ENCODE results near the gene ARID1B. TPM values are rescaled to one million over a fixed set of nuclear protein-coding genes. Genes with fewer than 3 reads are reported as not detected.
A peak's percentile ranks its signal among the peaks of the same experiment; 100 is the strongest.

The ARID1B gene
- polyA plus RNA-seq, 5 donors = 76.6 to 100 (median 83.2) TPM

DNA sequence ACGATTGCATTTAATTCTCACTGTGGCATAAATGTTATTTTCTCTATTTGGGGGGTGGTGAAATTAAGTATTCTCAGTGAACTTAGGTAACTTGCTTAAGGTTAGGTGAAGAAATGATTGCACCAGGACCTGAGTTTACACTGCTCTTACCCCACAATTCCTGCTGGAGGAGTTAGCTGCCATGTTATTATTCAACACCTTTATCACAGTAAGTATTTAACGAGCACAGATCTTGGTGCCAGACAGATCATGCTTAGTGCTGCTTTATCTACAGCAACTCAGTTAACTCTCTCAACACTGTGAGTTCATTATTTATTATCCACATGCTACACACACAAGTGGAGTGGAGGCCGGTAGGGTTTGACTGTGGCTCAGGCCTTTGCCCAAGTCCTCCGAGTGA, 296.4 kb downstream of the ARID1B start:
- DNase-seq = no peak

DNA sequence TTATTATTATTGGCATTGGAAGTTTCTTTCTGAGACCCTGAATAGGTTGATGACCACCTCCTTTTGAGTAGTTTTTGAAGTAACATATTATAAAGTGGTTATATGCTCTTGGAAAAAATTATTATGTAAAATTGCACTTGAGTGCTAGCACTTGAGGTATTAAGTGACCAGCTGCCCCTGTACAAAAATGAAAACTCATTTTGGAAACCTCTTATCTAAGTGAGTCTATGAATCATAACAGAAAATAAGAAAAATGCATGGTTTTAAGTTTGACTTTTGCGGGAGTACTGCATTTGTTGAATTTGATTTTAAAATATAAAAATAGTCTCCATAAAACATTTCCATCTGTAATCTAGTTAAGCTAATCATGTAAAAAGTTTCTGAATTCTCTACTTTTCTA, 297.8 kb downstream of the ARID1B start:
- DNase-seq = no peak

DNA sequence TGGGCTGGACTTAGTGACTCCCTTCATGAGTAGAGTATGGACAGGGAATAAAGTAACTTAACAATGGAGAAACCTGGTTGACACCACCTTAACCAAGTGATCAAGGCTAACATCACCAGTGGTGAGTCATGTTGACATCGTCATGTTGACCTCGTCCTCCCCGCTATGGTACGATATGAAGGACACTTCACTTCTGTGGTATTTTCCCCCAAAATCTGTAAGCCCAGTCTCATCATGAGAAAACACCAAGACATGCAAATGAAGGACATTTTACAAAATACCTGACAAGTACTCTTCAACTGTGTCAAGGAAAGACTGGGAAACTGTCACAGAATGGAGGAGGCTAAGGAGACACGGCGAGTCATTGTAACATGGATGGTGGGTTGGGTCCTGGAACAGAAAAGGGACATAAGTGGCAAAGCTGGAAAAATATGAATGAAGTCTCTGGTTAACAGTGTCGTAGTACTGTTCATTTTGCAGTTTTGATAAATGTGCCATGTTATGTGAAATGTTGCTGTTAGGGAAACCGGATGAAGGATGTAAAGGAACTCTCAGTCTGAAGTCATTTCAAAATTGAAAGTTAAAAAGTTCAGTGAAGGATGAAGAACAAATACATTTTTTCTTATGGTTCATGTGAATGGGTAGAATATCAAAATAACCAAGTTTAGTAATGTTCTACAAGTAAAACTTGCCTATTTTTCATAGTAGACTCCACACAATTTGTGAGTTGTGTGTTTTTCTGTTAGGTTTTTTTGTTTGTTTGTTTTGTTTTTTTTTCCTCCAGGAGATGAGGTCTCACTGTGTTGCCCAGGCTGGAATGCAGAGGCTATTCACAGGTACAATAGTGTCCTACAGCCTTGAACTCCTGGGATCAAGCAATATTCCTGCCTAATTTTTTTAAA, 298.6 kb downstream of the ARID1B start:
- DNase-seq = no peak

DNA sequence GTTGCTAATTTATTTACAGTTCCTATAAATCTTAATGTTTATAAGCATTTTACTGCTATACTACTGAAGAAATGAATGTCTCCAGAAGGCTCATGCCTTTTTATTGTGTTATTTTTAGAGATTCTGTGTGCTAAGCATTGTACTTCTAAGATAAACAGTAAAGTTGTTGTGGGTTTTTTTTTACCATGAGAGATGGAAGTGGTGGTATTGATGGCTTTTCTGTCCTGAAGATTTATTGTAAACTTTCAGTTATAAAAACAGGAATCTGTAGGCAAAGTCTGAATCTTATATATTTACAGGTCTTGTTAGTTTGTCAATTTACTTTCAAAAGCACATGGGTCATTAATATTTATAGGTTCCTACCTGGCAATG, 299.3 kb downstream of the ARID1B start:
- DNase-seq = no peak

DNA sequence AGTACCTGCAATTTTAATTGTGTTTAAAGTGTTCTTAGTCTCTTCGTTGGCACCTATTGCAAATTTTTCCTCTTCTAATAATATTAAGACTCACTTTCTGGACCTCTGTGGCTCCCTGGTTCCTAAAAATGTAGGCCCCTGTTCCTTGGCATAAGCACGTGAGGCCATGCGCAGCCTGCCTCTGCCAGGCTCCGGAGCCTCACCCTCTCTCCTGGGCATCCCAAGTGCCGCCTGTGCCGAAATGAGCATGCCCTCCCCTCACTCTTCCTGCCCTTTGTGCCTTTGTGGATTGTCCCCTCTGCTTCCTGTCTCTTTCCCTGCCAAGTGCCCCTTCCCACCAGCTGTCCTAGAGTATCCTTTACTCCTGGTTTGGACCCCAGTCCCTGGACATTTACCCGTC, 300.1 kb downstream of the ARID1B start:
- DNase-seq = no peak

DNA sequence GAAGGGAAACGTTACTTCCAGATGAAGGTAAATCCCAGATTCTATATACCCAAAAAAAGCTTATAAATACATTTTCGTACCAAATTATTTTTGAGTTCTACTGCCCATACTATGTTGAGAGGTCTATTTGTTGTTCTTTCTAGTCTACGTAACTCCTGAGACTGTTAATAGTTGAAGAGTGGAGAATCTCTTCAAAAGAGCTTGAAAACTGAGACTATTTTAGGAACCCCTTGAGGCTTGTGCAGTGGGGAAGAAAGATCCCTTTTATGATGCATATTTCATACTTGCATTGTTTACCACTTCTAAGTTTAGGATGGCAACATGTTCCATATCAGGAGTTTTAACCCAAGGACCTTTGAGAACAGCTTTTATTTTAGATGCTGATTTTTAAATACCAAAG, 301.1 kb downstream of the ARID1B start:
- DNase-seq = no peak

DNA sequence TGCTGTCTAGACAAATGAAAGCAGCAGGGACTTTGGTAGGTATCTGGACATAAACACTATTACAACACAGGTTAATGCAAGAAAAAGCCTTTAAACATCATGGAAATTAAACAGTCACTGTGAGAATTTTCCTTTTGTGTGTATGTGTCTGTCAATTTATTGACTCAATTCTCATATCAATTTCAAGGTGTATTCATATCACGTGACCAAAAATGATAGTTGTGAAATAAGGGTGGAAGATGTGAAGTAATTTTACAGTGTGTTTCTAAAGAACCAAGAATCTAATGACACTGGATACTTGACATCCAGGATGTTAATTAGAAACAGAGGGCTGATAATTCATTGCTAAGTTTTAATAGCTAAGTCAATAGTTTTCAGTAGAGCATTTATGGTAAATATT, 302.1 kb downstream of the ARID1B start:
- no peak for DNase-seq

DNA sequence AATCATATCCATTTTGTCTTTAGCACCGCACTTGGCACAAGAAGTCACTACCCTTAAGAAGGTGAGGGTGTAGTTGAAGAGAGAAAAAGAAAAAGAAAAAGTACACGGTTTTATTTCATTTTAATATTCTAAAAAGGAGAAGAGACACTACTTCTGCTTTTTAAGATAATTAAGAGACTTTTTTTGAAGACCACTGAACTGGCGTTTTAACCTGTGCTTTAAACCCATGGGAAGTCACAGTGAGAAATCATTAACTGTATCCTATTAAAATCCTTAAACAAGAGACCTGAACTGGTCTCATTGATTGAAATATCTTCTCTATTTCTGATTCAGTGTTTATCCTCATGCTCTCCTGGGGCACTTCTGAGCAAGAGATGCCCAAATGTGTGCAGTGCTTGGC, 302.6 kb downstream of the ARID1B start:
- no peak for DNase-seq

DNA sequence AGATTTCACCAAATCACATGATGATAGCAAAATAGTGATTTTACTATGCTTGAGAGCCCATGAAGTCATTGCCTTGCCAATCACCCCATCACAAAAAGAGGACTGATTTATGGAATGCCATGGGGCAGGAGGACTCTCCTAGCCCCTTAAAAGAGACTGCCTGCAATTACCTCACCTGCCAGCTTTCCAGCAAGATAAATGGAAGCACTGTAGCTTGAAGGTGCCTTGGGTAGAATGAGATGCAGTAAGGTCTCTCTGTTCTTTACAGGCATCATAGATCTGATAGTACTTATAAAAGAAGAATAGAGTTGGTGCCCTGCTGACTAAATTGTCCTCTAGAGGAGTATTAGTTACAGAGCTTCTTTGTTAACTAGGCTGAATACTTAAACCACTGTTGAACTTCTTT, 303.8 kb downstream of the ARID1B start:
- DNase-seq = no peak

DNA sequence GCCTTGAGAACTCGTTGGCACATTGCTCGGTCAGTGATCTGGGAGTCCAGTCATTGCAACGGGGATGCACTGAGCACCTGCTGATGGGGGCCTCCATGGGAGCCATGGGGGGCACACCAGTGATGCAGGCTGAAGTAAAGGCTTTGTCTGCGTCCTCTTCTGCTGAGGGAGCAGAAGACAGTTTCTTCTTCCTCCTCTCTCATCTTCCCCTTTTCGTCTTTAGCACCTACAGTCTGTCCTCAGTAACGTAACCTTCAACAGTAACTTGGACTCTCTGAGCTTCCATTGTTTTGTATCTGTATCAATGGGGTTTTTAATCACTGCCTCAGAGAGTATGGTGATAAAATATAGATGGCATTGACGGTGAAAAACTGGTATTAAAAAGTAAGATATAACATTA, 306.2 kb downstream of the ARID1B start:
- DNase-seq = no peak

DNA sequence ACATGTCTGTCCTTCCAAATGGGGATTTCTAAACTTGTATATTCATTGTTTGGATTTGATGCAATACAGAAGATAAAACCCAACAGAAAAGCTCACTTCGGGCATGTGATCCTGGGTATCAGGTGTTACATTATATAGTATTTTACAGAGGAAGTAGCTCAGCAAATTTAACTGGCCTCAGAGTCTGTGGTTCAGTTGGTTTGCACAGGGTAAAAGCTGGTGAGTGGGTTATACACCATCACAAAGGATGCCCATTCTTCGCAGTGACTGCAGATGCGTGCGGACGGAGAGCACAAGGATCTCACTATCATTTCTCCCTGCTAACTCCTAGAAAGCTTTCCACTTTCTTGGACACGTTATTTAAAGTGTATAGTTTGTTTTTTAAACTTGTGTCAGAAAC, 309.5 kb downstream of the ARID1B start:
- DNase-seq = no peak

DNA sequence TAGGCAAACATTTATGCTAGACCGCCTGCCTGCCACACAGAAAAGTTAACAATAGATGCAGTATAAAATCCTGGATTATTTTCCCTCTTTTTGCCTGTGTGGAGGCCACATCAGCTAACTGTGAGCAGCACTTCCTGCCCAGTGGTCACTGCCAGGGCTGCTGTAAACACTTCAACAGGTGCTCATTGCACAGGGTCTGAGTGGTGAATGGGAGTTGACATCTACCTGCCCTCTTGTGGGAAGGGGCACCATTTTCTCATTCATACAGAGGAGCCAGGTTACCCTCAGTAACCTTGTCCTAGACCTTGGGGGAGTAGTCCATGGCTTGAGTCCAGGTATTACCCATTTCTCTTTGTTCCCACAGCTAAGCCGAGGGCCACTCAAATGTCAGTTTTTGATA, 310.8 kb downstream of the ARID1B start:
- DNase-seq = no peak

DNA sequence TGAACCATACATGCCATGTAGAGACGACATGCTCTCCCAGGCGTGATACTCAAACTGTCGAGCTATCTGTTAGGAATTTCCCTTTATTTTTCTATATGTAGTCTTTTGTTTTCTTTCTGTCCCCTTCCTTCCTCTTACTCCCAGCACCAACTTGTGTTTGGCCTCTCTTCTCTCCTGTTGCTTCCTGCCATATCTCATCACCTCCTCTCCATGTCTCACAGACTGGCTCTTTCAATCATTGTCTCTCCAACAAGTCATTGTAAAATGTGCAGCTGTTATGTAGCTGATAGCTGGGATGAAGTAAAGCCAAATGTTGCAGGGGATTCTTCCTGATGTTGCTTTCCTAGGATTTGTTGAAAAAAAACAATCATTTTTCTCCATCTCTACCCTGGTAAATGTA, 311.7 kb downstream of the ARID1B start:
- no peak for DNase-seq

DNA sequence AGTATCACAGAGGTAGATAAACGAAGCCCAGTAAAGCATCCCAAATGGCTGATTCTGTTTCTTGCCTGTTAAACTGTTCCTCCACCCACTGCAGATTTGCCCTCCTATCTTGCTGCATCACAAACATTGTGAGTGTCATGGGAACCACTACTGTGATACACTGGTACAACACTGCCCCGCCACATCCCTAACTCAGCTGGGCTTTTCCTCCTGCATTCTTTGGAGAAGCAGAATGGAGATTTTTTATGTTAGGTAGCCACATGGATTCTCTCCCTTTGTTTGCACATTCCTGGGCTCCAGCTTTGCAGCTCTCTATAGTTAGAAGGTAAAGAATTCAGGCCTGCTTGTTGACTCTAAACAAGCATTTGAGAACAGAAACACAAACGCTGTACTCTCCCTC, 312.1 kb downstream of the ARID1B start:
- DNase-seq = no peak

DNA sequence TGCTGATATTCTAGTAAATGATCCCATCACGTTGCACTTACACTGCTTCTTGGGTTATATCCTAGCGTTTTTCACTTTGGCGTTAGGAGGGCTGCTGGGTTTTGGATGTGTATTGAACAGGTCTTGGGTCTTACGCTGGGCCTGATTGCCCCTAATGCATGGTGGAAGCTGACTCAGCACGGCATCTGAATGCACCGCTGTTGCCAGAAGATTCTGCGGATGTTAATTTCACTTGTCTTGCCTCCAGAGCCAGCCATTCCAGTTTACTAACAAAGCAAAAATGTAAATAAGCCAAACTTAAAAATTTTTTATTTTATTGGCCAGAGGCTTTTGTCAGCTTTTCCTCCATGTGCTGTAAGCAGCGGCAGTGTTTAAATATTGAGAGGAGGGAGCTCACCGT, 312.7 kb downstream of the ARID1B start:
- DNase-seq = no peak

DNA sequence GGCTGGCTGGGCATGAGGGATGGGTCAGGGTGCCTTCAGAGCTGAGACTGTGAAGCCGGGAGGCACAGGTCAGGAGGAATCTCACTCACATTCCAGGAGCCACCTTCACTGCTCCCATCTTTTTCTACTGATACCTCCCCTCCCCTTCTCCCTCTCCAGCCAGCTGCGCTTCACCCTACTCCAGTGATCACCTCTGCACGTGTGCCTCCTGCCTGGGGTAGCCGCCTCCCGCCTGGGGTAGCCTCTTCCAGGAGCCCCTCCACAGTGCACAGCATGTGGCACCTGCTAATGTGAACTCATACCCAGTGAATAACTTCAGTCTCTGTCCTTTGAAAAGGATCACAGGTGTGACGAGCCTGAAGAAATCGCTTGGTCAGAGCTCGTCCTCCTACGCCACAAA, 313.6 kb downstream of the ARID1B start:
- no peak for DNase-seq

DNA sequence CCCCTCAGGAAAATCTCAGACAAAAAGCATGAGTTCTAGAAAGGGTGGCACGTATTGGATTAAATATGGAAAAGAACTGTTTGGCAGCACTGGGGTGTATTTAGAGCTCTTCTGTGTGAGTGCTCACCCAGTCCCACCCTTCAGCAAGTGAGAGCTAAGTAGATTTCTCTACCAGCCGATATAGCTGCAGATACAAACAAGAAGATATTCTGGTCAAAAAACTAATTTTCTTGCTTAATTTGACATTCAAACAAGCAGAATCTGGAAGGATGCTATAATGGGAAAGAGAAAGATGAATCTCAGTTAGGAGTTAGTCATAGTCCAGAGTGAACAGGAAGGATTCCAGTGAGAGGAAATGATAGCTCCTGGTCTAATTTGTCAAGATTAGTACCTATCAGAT, 314.1 kb downstream of the ARID1B start:
- no peak for DNase-seq

DNA sequence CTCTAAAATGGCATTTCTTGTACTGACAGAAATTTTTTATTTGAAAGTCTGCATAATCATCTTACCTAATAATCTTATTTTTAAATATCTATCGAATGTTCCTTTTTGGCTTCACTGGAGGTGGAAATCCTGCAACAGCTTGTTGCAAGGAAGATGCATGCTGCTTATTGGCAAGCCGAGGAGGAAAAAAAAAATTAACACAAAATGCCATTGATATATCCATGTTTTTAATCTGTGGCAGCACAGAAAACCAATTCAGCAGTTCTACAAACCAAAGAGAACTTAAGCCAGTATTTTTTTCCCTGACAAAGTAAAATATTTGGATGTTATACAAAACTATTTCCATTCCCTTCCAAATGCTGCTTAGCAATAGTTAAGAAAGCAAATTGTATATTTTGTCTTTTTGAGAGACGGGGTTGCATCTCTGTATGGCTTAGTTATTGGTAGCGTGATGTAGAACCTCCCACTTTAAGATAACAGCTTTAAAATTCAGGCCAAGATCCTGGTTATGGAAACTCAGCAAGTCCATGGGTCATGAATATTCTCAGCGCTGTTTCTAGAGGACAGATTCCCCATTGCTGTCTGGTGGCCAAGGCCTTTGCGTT, 314.8 kb downstream of the ARID1B start:
- DNase-seq = peak; percentile 50 to 74

DNA sequence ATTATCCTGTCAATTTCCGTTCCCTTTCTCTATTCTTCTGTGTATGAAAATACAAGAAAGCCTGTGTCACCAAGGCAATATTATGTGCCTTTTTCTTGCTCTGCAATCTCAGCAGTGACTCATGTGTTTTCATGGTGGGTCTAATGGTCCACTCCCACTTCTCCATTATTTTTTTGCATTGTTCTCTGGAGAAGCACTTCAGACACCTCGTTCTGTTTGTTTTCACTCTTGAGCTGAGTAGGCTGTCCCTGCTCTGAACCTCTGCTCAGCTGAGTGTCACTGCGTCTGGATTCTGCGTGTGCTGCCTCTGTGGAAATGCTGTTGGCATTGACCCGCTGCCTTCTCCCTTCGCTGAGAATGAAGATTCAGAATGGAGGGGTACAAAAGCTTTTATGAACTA, 315.6 kb downstream of the ARID1B start:
- DNase-seq = no peak

DNA sequence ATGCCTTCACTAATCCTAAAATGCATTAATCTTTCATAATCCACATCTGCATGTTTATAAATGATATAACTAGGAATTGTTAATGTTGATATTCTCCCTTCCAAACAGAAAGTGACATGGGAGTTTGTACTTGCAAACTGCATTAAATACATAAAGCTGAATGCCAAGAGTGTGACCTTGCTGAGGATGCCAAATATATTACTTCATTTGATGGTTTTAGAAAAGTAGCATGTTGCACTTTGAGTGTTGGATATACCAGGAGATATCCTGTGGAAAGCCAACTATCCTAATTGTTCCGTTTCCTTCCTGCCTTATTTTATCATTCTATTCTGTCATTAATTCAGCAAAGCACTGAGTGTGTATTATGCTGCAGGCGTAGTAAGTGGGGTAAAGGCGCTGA, 316.4 kb downstream of the ARID1B start:
- peak; percentile 56 to 65 for DNase-seq

DNA sequence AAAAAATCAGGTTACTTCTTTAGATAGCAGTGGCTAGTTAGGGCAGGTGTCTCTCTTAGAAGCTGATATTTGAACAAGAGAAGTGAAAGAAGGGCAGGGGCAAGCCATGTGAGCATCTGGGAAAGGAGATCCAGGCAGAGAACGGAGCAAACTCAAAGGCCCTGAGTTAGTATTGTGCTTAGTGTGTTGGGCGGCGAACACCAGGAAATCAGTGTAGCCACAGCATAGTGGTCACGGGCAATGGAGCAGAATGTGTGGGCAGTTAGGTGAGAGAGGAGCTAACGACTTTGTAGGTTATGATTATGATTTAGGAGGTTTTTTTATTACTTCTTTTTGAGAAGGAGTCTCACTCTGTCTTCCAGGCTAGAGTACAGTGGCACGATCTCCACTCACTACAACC, 316.9 kb downstream of the ARID1B start:
- no peak for DNase-seq

DNA sequence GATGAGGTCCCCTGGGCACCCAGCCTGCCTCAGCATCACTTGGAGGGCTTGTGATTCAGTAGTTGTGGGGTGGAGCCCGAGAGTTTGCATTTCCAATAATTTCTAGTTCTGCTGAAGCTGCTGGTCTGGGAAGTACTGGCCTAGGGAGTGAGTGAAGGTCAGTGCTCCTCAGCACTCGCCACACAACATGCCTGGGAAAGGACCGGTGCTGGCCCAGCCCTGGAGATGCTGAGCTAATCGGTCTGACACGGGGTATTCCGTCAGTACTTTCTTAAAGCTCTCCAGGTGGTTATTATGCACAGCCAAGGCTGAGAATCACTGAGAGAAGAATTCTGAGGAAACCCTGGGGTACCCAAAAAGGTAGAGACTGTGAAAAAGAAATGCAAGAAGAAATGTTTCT, 317.9 kb downstream of the ARID1B start:
- no peak for DNase-seq

DNA sequence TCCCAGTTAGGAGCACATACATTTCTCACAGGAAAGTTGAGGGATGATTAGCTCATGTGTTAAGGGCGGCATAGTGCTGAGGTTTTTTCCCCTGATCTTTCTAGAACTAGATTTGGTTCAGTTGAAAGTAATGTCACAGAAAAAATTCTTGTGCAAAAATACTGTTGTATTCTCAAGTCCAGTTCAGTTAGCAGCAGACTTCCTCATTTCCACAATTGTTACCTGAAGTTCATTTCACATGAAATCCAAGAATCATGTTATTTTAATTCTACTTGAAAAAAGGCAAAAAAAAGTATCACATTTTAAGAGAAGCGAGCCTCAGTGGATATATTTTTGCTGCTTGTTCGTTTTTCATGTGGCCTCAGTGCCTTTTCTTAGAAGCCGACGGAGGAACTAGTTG, 318.4 kb downstream of the ARID1B start:
- no peak for DNase-seq

DNA sequence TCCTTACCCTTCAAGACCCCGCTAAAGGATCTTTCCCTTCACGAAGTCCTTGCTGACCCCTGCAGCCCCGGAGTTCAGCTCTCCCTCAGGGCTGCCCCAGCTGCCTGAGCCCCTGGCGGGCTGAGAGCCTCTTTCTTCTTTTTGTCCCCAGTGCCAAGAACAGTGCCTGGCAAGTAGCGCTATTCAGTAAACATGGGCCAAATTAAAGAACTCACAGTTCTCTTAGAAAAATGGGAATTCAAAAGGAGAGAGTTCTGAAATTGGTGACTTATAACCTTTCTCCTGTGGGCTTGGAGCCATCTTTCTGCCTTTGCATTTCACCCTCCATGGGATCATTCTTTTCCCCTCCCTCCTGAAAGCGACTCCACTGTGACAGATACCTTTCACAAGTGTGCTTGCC, 318.9 kb downstream of the ARID1B start:
- DNase-seq = no peak

All from right lung (tissue), 5 donors.